Natural killer cell (primary cell): ENCODE measurements around the gene RGCC. TPM values are rescaled to one million over a fixed set of nuclear protein-coding genes. Genes with fewer than 3 reads are reported as not detected.

Experiments
- ATAC-seq, 3 donors: fragments of 150-1000 bp in 2 of 3; fragments of 200-7000 bp in 1 of 3; cut with Tn5 transposase; 1 replicate in 1 of 3; 2 replicates in 2 of 3; pipeline ENCODE4 v1.10.0; 2021; ENCODE audit warnings: mild to moderate bottlenecking in 2 of 3, moderate library complexity in 2 of 3
- DNase-seq, 2 donors: peaks; one replicate each; pipeline versions ENCODE4 v3.0.0 to v3.0.0-alpha.2; 2013 to 2021; ENCODE audit warnings: mixed read lengths in 1 of 2
- H3K27ac ChIP-seq: one replicate; pipeline ENCODE4 v1.5.1; 2013; ENCODE audit warnings: mild to moderate bottlenecking, low read length
- H3K27me3 ChIP-seq: one replicate; pipeline ENCODE4 v1.6.1; 2013; ENCODE audit warnings: low read length; ENCODE audit not compliant: control insufficient read depth, insufficient read depth
- H3K36me3 ChIP-seq: one replicate; pipeline ENCODE4 v1.6.1; 2013; ENCODE audit warnings: low read length; ENCODE audit not compliant: control insufficient read depth, insufficient read depth
- H3K4me1 ChIP-seq: one replicate; pipeline ENCODE4 v1.6.1; 2013; ENCODE audit warnings: low read length; ENCODE audit not compliant: control insufficient read depth, insufficient read depth
- H3K4me3 ChIP-seq: one replicate; pipeline ENCODE4 v1.5.1; 2013; ENCODE audit warnings: low read length
- H3K9me3 ChIP-seq: one replicate; pipeline ENCODE4 v1.6.1; 2013; ENCODE audit warnings: low read length; ENCODE audit not compliant: control insufficient read depth, insufficient read depth
- H3K27ac Mint-ChIP-seq, 2 donors: one replicate each; pipeline ENCODE4 v1.8.0; 2022; ENCODE audit warnings: mild to moderate bottlenecking in 2 of 2, mixed read lengths in 2 of 2, moderate library complexity in 1 of 2
- H3K27me3 Mint-ChIP-seq, 2 donors: one replicate each; pipeline ENCODE4 v1.8.0; 2022; ENCODE audit warnings: low read depth in 2 of 2, mixed read lengths in 2 of 2
- H3K36me3 Mint-ChIP-seq: one replicate; pipeline ENCODE4 v1.8.0; 2022; ENCODE audit warnings: mixed read lengths
- H3K4me1 Mint-ChIP-seq, 2 donors: one replicate each; pipeline ENCODE4 v1.8.0; 2022; ENCODE audit warnings: mixed read lengths in 2 of 2
- H3K4me3 Mint-ChIP-seq: one replicate; pipeline ENCODE4 v1.8.0; 2022; ENCODE audit warnings: mild to moderate bottlenecking, moderate library complexity, mixed read lengths
- H3K9me3 Mint-ChIP-seq, 2 donors: one replicate each; pipeline ENCODE4 v1.8.0; 2022; ENCODE audit warnings: mixed read lengths in 2 of 2
- CTCF ChIP-seq: fragments of 200-600 bp; IDR thresholded peaks from one replicate; pipeline ENCODE4 v1.8.0; 2022; ENCODE audit warnings: antibody characterized with exemption
- WGBS: methylation state at CpG from one replicate; pipeline ENCODE4 v1.1.7; 2013; ENCODE audit warnings: missing lambda C conversion rate; ENCODE audit not compliant: insufficient coverage; 5-methylcytosine and 5-hydroxymethylcytosine counted together
- intact Hi-C: fragments of 100-400 bp; cut with micrococcal nuclease; formaldehyde crosslinking; loops from one replicate; pipeline ENCODE4 v1.14.2; 2022
- total RNA-seq, 4 donors: library from RNA; stranded (reverse); fragments of 120-200 nt in 1 of 4; gene quantifications; one replicate each; pipeline versions ENCODE4 v1.2.3 to v1.2.4, GENCODE V29; 2013 to 2022

The RGCC gene
- total RNA-seq, 3 donors from 2014 or later (not counting 1 experiment from before 2014, with no cell fraction given) = 61.7 to 306 (median 85.4) TPM

GRCh38 chr13:41487222-41487621, 29.9 kb downstream of the RGCC start:
- WGBS = 88% methylated on average over 2 of the region's 2 CpGs
- DNase-seq (no peak), ATAC-seq (no peak)
- no peaks in the 10 kb centered on the region for H3K9me3 Mint-ChIP-seq
- no peak overlapping the region for H3K4me3 Mint-ChIP-seq
- H3K27ac Mint-ChIP-seq = no peak overlapping the region
- H3K4me1 ChIP-seq = peaks cover 6% of the 10 kb centered on the region
- no peaks in the 10 kb centered on the region for H3K36me3 ChIP-seq
- no peaks in the 10 kb centered on the region for H3K27me3 ChIP-seq
- intact Hi-C loops = no loop called here
- H3K4me1 Mint-ChIP-seq = peaks cover 10 to 14% of the 10 kb centered on the region in 2 donors
- H3K36me3 Mint-ChIP-seq = peaks cover 6% of the 10 kb centered on the region
- peaks cover 0 to 5% of the 10 kb centered on the region in 2 donors for H3K27me3 Mint-ChIP-seq
- no peak for TF ChIP-seq CTCF
- H3K27ac ChIP-seq = no peak overlapping the region
- H3K4me3 ChIP-seq = no peak overlapping the region
- no peaks in the 10 kb centered on the region for H3K9me3 ChIP-seq

GRCh38 chr13:41488124-41488523, 30.8 kb downstream of the RGCC start:
- no peak overlapping the region for H3K27ac Mint-ChIP-seq
- H3K4me3 ChIP-seq = no peak overlapping the region
- no peak for ATAC-seq
- H3K4me1 ChIP-seq = peaks cover 15% of the 10 kb centered on the region
- H3K4me1 Mint-ChIP-seq = peaks cover 19 to 23% of the 10 kb centered on the region in 2 donors
- no peak overlapping the region for H3K27ac ChIP-seq
- peaks cover under 1% of the 10 kb centered on the region for H3K36me3 Mint-ChIP-seq
- no peaks in the 10 kb centered on the region for H3K27me3 ChIP-seq
- DNase-seq = peak in 1 of 2 donors; percentile 58
- H3K4me3 Mint-ChIP-seq = no peak overlapping the region
- H3K9me3 Mint-ChIP-seq = no peaks in the 10 kb centered on the region
- no peaks in the 10 kb centered on the region for H3K9me3 ChIP-seq
- WGBS = 92% methylated on average over 2 of the region's 2 CpGs
- peaks cover 0 to 5% of the 10 kb centered on the region in 2 donors for H3K27me3 Mint-ChIP-seq
- no peaks in the 10 kb centered on the region for H3K36me3 ChIP-seq
- intact Hi-C loops = no loop called here
- TF ChIP-seq CTCF = no peak

GRCh38 chr13:41490371-41491015, 33.1 kb downstream of the RGCC start:
- DNase-seq (no peak), ATAC-seq (no peak)
- Histone ChIP-seq H3K36me3 (no peaks in the 10 kb centered on the region), H3K9me3 (no peaks in the 10 kb centered on the region), H3K27me3 (no peaks in the 10 kb centered on the region), H3K4me3 (no peak overlapping the region), H3K4me1 (peaks cover 23% of the 10 kb centered on the region), H3K27ac (no peak overlapping the region)
- WGBS = 94% methylated on average over 1 of the region's 3 CpGs
- Mint-ChIP-seq H3K27ac (peak overlapping the region; percentile 48 to 50), H3K36me3 (no peaks in the 10 kb centered on the region), H3K9me3 (no peaks in the 10 kb centered on the region), H3K4me1 (peaks cover 27 to 31% of the 10 kb centered on the region in 2 donors), H3K4me3 (no peak overlapping the region), H3K27me3 (peaks cover 3 to 5% of the 10 kb centered on the region in 2 donors)
- no peak for TF ChIP-seq CTCF
- intact Hi-C loops = no loop called here

GRCh38 chr13:41491436-41491835, 34.1 kb downstream of the RGCC start:
- peaks cover 27 to 31% of the 10 kb centered on the region in 2 donors for H3K4me1 Mint-ChIP-seq
- intact Hi-C loops = no loop called here
- H3K36me3 Mint-ChIP-seq = no peaks in the 10 kb centered on the region
- Histone ChIP-seq H3K36me3 (no peaks in the 10 kb centered on the region), H3K27me3 (no peaks in the 10 kb centered on the region), H3K27ac (no peak overlapping the region), H3K4me3 (no peak overlapping the region), H3K4me1 (peaks cover 23% of the 10 kb centered on the region), H3K9me3 (no peaks in the 10 kb centered on the region)
- H3K27ac Mint-ChIP-seq = peak overlapping the region; percentile 50
- ATAC-seq (no peak), DNase-seq (no peak)
- H3K9me3 Mint-ChIP-seq = no peaks in the 10 kb centered on the region
- no peak overlapping the region for H3K4me3 Mint-ChIP-seq
- H3K27me3 Mint-ChIP-seq = peaks cover 3 to 5% of the 10 kb centered on the region in 2 donors
- TF ChIP-seq CTCF = no peak
